RWPE1 (cell line): ENCODE data around the gene FSTL4.

Experiments used
- CTCF ChIA-PET: fragments of 350-600 bp; sonication (Branson Sonifier 250); formaldehyde crosslinking; extraction: SDS; loops from one replicate; lab custom pipeline; 2021; lab: Yijun Ruan, JAX
- POLR2A ChIA-PET: fragments of 400-600 bp; formaldehyde crosslinking; extraction: SDS; loops from one replicate; lab custom pipeline; 2020; ENCODE audit warnings: antibody characterized with exemption; ENCODE audit not compliant: low non-redundant PET; lab: Yijun Ruan, JAX
- DNase-seq: peaks from one replicate; pipeline ENCODE4 v3.0.0; 2012; ENCODE audit warnings: low spot score
- H3K27ac ChIP-seq: fragments of 450-650 bp; 2 replicates; pipeline ENCODE4 v1.5.1; 2017
- TF ChIP-seq, protein P1 (sequence below): fragments of 450-650 bp; conservative IDR thresholded peaks from 2 replicates; pipeline ENCODE4 v1.5.1; 2017; ENCODE audit warnings: low read depth, mild to moderate bottlenecking

The FSTL4 gene

GRCh38 chr5:133618141-133618540 lies 5.8 kb upstream of the FSTL4 start:
- CTCF ChIA-PET, result no interaction called here
- POLR2A ChIA-PET, result no interaction called here

DNA sequence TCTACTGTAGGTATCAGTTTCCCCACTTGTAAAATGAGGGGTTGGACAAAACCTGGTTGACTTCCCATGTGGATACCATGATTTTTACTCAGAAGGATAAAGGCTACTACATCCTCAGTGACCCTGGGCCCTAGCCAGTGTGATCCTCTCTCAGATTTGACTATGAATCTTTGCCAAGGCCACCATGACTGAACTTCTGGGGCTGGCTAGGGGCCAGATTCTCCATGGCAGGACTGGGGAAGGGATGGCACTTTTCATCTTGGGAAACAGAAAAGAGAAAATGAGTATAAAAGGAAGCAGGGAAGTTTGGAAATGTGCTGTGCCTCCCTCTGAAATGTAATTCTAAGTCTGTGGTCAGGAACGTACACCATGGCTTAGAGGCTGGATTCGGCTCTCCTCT lies 1.4 kb upstream of the FSTL4 start:
- no peak overlapping the region for H3K27ac ChIP-seq
- DNase-seq, result no peak
- TF ChIP-seq, protein P1, sequence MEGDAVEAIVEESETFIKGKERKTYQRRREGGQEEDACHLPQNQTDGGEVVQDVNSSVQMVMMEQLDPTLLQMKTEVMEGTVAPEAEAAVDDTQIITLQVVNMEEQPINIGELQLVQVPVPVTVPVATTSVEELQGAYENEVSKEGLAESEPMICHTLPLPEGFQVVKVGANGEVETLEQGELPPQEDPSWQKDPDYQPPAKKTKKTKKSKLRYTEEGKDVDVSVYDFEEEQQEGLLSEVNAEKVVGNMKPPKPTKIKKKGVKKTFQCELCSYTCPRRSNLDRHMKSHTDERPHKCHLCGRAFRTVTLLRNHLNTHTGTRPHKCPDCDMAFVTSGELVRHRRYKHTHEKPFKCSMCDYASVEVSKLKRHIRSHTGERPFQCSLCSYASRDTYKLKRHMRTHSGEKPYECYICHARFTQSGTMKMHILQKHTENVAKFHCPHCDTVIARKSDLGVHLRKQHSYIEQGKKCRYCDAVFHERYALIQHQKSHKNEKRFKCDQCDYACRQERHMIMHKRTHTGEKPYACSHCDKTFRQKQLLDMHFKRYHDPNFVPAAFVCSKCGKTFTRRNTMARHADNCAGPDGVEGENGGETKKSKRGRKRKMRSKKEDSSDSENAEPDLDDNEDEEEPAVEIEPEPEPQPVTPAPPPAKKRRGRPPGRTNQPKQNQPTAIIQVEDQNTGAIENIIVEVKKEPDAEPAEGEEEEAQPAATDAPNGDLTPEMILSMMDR, result no peak
- POLR2A ChIA-PET, result interaction anchor here (0.5 kb wide), 1 partner anchor 49 kb away, joined by 3 read pairs; no protein-coding TSS in a partner anchor
- CTCF ChIA-PET, result no interaction called here

More at GRCh38 chr5:133618141-133618540, 5.8 kb upstream of the FSTL4 start:
- TF ChIP-seq, protein P1, result no peak
- no peak overlapping the region for H3K27ac ChIP-seq
- DNase-seq, result no peak

DNA sequence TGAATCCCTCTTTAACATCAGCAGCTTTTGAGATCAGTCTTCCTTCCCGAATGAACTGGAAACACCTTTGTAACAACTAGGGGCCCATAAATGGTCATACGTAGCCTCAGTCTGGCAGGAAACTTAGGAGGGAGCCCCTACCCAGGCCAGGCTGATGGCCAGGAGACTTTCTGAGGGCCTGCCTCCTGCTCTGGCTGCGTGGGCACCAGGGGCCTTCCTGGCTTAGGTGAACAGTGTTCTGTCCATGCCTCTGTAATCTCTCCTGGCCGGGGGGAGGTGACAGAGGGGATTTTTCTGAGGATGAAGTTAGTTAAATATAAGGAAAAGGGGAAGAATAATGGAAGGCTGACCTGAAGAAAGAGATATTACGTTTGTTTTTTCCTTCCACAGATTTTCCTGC lies 843 bp upstream of the FSTL4 start:
- CTCF ChIA-PET, result interaction anchor here (0.6 to 0.8 kb wide), 3 partner anchors 254 to 426 kb away, joined by 3 to 5 read pairs (median 4); no protein-coding TSS in a partner anchor
- no peak for DNase-seq
- TF ChIP-seq, protein P1, result no peak

GRCh38 chr5:133611357-133612248 lies 738 bp downstream of the FSTL4 start:
- CTCF ChIA-PET, result interaction anchor here (0.6 to 1.9 kb wide), 7 partner anchors 10 to 500 kb away, joined by 3 to 8 read pairs (median 3); no protein-coding TSS in a partner anchor
- TF ChIP-seq, protein P1, result no peak
- no peak for DNase-seq
- POLR2A ChIA-PET, result no interaction called here
- H3K27ac ChIP-seq, result no peak overlapping the region

More for the DNA sequence above, 843 bp upstream of the FSTL4 start:
- H3K27ac ChIP-seq, result no peak overlapping the region
- POLR2A ChIA-PET, result no interaction called here

- H3K27ac ChIP-seq, result no peak overlapping the region
- CTCF ChIA-PET, result interaction anchor here (0.5 to 1.9 kb wide), 7 partner anchors 9 to 454 kb away, joined by 3 to 8 read pairs (median 3); no protein-coding TSS in a partner anchor
- TF ChIP-seq, protein P1, result peak; percentile 77
- POLR2A ChIA-PET, result no interaction called here
- peak; percentile 82 for DNase-seq
Measured at GRCh38 chr5:133610489-133611356, 1.6 kb downstream of the FSTL4 start.

GRCh38 chr5:133607451-133607850 lies 4.9 kb downstream of the FSTL4 start:
- POLR2A ChIA-PET, result no interaction called here
- H3K27ac ChIP-seq, result no peak overlapping the region
- TF ChIP-seq, protein P1, result no peak
- CTCF ChIA-PET, result interaction anchor here (1.0 kb wide), 1 partner anchor 63 kb away, joined by 3 read pairs; no protein-coding TSS in a partner anchor
- no peak for DNase-seq
